ENCODE measurements around the gene KRT79. TPM values are rescaled to one million over a fixed set of nuclear protein-coding genes. Genes with fewer than 3 reads are reported as not detected.

KRT79 gene
- total RNA-seq, 1 donor from 2014 or later = not detected

GRCh38 chr12:52771505-52771904 is 62.6 kb downstream of the KRT79 start:
- peaks cover 1% of the 10 kb centered on the region for H3K9me3 Mint-ChIP-seq (ENCODE audit: unreplicated experiment)
- H3K36me3 Mint-ChIP-seq (ENCODE audit: unreplicated experiment) = no peaks in the 10 kb centered on the region

More at GRCh38 chr12:52771505-52771904, 62.6 kb downstream of the KRT79 start:
- TF ChIP-seq CTCF (IDR thresholded peaks at IDR 0.05; ENCODE audit: partially characterized antibody, unreplicated experiment) = no peak
- no peak for DNase-seq
- H3K4me3 Mint-ChIP-seq (ENCODE audit: unreplicated experiment) = no peak overlapping the region
- no peak overlapping the region for H3K27ac Mint-ChIP-seq (ENCODE audit: unreplicated experiment)
- no peaks in the 10 kb centered on the region for H3K4me1 Mint-ChIP-seq (ENCODE audit: low read depth, unreplicated experiment)
- H3K27me3 Mint-ChIP-seq (ENCODE audit: unreplicated experiment) = peaks cover 4% of the 10 kb centered on the region

Other genes with a start within 250 kb of the KRT79 start
- gene KRT72, start 232.8 kb downstream of the KRT79 start, total RNA-seq (ENCODE audit: unreplicated experiment) = not detected
- not detected for gene KRT73, start 215.8 kb downstream of the KRT79 start, total RNA-seq (ENCODE audit: unreplicated experiment)
- not detected for gene KRT2, start 182.1 kb downstream of the KRT79 start, total RNA-seq (ENCODE audit: unreplicated experiment)
- not detected for gene KRT1, start 153.9 kb downstream of the KRT79 start, total RNA-seq (ENCODE audit: unreplicated experiment)
- gene KRT77, start 130.8 kb downstream of the KRT79 start, total RNA-seq (ENCODE audit: unreplicated experiment) = not detected
- gene KRT76, start 57.0 kb downstream of the KRT79 start, total RNA-seq (ENCODE audit: unreplicated experiment) = not detected
- gene KRT3, start 38.2 kb downstream of the KRT79 start, total RNA-seq (ENCODE audit: unreplicated experiment) = not detected
- not detected for gene KRT4, start 20.2 kb downstream of the KRT79 start, total RNA-seq (ENCODE audit: unreplicated experiment)
- not detected for gene KRT78, start 14.7 kb upstream of the KRT79 start, total RNA-seq (ENCODE audit: unreplicated experiment)
- gene KRT8, start 70.8 kb upstream of the KRT79 start, total RNA-seq (ENCODE audit: unreplicated experiment) = 14.0 TPM
- gene KRT18, start 114.8 kb upstream of the KRT79 start, total RNA-seq (ENCODE audit: unreplicated experiment) = 1.3 TPM
- 283 TPM for gene EIF4B, start 172.1 kb upstream of the KRT79 start, total RNA-seq (ENCODE audit: unreplicated experiment)
- gene TNS2, start 215.8 kb upstream of the KRT79 start, total RNA-seq (ENCODE audit: unreplicated experiment) = 2.5 TPM
- 13.9 TPM for gene SPRYD3, start 245.1 kb upstream of the KRT79 start, total RNA-seq (ENCODE audit: unreplicated experiment)

Measured in glutamatergic neuron (in vitro differentiated cells).